ENCODE measurements around the gene XRCC1. TPM values are rescaled to one million over a fixed set of nuclear protein-coding genes. Genes with fewer than 3 reads are reported as not detected.
A peak's percentile ranks its signal among the peaks of the same experiment; 100 is the strongest.

Gene XRCC1
- total RNA-seq, 1 experiment from 2014 or later, result 56.8 TPM

DNA sequence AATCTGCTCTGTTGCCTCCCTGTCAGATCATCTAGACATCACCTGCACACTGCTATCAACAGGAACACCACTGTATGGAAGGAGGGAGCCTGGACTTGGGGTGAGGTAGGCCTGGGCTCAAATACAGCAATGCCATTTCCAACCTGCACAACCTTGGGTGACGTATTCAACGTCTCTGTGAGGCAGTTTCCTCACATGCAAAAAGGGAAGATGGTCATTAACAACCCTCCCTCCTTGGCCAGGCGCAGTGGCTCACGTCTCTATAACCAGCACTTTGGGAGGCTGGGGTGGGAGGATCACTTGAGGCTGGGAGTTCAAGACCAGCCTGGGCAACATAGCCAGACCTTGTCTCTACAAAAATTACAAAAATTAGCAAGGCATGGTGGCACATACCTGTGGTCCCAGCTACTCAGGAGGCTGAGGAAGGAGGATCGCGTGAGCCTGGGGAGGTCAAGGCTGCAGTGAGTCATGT, 13.1 kb downstream of the XRCC1 start:
- no peak for DNase-seq
- H3K4me1 Mint-ChIP-seq (ENCODE audit: low read depth, unreplicated experiment), result peaks cover 8% of the 10 kb centered on the region
- H3K4me3 Mint-ChIP-seq (ENCODE audit: low read depth, unreplicated experiment), result no peak overlapping the region
- intact Hi-C loops (cut with micrococcal nuclease; ENCODE audit: unreplicated experiment), result no loop called here
- H3K9me3 Mint-ChIP-seq (ENCODE audit: low read depth, unreplicated experiment), result no peaks in the 10 kb centered on the region
- peaks cover 21% of the 10 kb centered on the region for H3K36me3 Mint-ChIP-seq (ENCODE audit: insufficient read depth, unreplicated experiment)
- BruUV-seq (replicated peaks), result no TSS peak
- H3K27me3 Mint-ChIP-seq (ENCODE audit: unreplicated experiment), result no peaks in the 10 kb centered on the region
- TF ChIP-seq CTCF (IDR thresholded peaks at IDR 0.05; ENCODE audit: unreplicated experiment), result no peak
- CTCF ChIA-PET, result no interaction called here
- no peak overlapping the region for H3K27ac Mint-ChIP-seq (ENCODE audit: unreplicated experiment)

- intact Hi-C loops (cut with micrococcal nuclease; ENCODE audit: unreplicated experiment), result no loop called here
- no peak for DNase-seq
- Mint-ChIP-seq H3K4me1 (ENCODE audit: low read depth, unreplicated experiment) (peaks cover 8% of the 10 kb centered on the region), H3K27ac (ENCODE audit: unreplicated experiment) (no peak overlapping the region), H3K36me3 (ENCODE audit: insufficient read depth, unreplicated experiment) (peaks cover 20% of the 10 kb centered on the region), H3K27me3 (ENCODE audit: unreplicated experiment) (no peaks in the 10 kb centered on the region), H3K4me3 (ENCODE audit: low read depth, unreplicated experiment) (no peak overlapping the region), H3K9me3 (ENCODE audit: low read depth, unreplicated experiment) (no peaks in the 10 kb centered on the region)
- CTCF ChIA-PET, result interaction anchor here (0.7 kb wide), 1 partner anchor 17 kb away, joined by 5 read pairs; no protein-coding TSS in a partner anchor
- TF ChIP-seq CTCF (IDR thresholded peaks at IDR 0.05; ENCODE audit: unreplicated experiment), result no peak
- no TSS peak for BruUV-seq (replicated peaks)
These were observed 14.0 kb downstream of the XRCC1 start for GRCh38 chr19:43561139-43561970.

GRCh38 chr19:43560687-43561086, 14.6 kb downstream of the XRCC1 start:
- Mint-ChIP-seq H3K9me3 (ENCODE audit: low read depth, unreplicated experiment) (no peaks in the 10 kb centered on the region), H3K4me1 (ENCODE audit: low read depth, unreplicated experiment) (peaks cover 8% of the 10 kb centered on the region), H3K4me3 (ENCODE audit: low read depth, unreplicated experiment) (no peak overlapping the region), H3K36me3 (ENCODE audit: insufficient read depth, unreplicated experiment) (peaks cover 20% of the 10 kb centered on the region), H3K27ac (ENCODE audit: unreplicated experiment) (no peak overlapping the region), H3K27me3 (ENCODE audit: unreplicated experiment) (no peaks in the 10 kb centered on the region)
- intact Hi-C loops (cut with micrococcal nuclease; ENCODE audit: unreplicated experiment), result no loop called here
- no TSS peak for BruUV-seq (replicated peaks)
- TF ChIP-seq CTCF (IDR thresholded peaks at IDR 0.05; ENCODE audit: unreplicated experiment), result no peak
- DNase-seq, result peak; percentile 11
- CTCF ChIA-PET, result no interaction called here

DNA sequence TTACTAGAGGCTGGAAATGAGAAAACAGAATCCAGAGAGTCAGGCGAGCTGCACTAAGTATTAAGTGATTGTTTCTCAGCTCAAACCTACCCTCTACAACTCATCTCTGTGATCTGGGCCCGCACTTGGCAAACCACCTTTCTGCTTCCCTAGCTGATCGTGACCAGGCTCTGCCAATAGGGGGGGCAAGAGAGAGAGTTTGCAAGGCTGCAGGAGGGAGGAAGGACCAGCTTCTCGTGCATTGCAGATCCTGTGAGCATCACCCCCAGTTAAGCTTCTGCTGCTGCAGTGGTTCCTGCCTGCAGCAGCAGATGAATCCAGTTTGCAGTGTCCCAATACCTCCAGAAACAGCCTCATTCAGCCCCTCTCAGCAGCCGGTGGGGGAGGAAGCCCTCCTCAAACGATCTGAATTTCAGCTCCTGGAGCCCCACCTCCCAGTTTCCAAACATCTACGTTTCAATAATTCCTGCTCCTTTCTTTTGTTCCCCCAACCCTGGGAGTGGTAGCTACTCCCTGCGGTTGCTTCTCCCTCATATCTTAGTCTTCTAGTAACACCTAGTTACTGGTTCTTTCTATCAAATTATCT, 20.0 kb downstream of the XRCC1 start:
- Mint-ChIP-seq H3K27me3 (ENCODE audit: unreplicated experiment) (no peaks in the 10 kb centered on the region), H3K4me3 (ENCODE audit: low read depth, unreplicated experiment) (no peak overlapping the region), H3K27ac (ENCODE audit: unreplicated experiment) (no peak overlapping the region), H3K9me3 (ENCODE audit: low read depth, unreplicated experiment) (no peaks in the 10 kb centered on the region), H3K36me3 (ENCODE audit: insufficient read depth, unreplicated experiment) (peaks cover 38% of the 10 kb centered on the region), H3K4me1 (ENCODE audit: low read depth, unreplicated experiment) (no peaks in the 10 kb centered on the region)
- TF ChIP-seq CTCF (IDR thresholded peaks at IDR 0.05; ENCODE audit: unreplicated experiment), result peak; percentile 84
- BruUV-seq (replicated peaks), result no TSS peak
- CTCF ChIA-PET, result interaction anchor here (0.6 to 1.6 kb wide), 13 partner anchors 8 to 254 kb away, joined by 3 to 13 read pairs (median 3); partner anchors contain the start of genes IRGQ, KCNN4, ZNF575 and ZNF576
- intact Hi-C loops (cut with micrococcal nuclease; ENCODE audit: unreplicated experiment), result loop anchor here (5.0 kb wide), 1 partner anchor 97 kb away; no protein-coding TSS in a partner anchor
- peak; percentile 87 for DNase-seq
